ENCODE measurements around the gene SEH1L. TPM values are rescaled to one million over a fixed set of nuclear protein-coding genes. Genes with fewer than 3 reads are reported as not detected.

Gene SEH1L
- total RNA-seq, 1 donor: 56.6 TPM

DNA sequence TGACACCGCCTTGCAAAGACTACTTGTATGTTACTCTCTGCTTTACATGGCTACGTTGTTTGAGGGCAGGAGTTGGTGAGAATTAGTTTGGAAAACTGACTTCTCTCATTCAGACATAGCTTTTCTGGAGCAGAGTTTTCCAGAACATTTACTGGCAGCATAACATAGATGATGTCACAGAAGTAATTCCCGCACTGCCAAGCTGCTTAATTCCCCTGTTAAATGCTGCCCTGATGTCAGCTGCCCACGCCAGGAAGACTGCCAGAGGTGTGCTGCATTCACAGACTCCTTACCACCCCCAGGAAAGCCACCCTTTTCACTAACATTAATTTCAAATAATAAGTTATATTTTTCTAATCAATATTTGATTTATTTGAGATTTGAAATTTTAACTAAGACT is 39.1 kb upstream of the SEH1L start:
- DNase-seq (ENCODE audit: low read depth): peak; percentile 30
- no peak overlapping the region for H3K4me3 ChIP-seq (ENCODE audit: low read depth, low read length)
- TF ChIP-seq, protein P1, sequence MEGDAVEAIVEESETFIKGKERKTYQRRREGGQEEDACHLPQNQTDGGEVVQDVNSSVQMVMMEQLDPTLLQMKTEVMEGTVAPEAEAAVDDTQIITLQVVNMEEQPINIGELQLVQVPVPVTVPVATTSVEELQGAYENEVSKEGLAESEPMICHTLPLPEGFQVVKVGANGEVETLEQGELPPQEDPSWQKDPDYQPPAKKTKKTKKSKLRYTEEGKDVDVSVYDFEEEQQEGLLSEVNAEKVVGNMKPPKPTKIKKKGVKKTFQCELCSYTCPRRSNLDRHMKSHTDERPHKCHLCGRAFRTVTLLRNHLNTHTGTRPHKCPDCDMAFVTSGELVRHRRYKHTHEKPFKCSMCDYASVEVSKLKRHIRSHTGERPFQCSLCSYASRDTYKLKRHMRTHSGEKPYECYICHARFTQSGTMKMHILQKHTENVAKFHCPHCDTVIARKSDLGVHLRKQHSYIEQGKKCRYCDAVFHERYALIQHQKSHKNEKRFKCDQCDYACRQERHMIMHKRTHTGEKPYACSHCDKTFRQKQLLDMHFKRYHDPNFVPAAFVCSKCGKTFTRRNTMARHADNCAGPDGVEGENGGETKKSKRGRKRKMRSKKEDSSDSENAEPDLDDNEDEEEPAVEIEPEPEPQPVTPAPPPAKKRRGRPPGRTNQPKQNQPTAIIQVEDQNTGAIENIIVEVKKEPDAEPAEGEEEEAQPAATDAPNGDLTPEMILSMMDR (IDR thresholded peaks at IDR 0.05; ENCODE audit: insufficient read depth, low read depth, low read length): no peak

DNA sequence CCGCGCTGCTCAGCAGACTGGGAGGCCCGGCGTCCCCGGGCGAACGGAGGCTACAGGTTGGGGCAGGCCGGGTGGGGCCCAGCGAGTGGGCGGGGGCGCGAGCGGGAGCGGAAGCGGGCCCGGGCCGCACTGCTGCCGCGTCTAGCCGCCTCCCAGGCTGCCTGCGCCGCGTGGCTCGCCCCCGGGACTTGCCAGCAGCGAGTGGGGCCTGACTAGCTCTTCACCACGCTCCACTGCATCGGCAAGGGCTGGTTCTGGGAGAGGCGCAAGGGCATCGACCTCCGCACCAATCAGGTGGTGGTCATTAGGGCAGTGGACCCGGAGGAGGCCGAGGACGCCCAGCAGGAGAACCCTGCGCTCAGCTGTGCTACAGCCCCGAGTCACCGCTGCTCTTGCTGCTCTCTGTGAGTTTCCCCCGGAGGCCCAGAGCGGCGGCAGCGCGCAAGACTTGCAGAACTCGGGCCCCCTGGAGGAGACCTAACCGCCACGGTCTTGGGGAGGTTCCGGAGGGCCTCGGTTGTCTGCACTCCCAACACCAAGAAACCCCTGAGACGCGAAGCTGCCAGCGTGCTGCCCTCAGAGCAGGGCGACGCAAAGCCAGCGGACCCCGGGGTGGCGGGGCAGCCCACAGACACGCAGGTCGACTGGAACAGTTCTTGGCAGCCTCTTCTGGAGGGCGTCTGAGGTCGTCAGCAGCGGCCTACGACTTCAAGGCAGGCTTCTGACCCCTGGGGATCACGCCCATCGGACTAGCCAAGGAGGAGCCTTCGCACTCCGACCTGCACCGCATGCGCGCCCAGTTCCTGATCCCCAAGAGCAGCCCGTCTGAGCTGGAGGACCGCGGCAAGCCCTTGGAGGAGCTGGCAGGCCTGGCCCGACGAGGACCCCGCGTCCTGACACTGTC is 36.5 kb upstream of the SEH1L start:
- peak overlapping the region; percentile 9 for H3K4me3 ChIP-seq (ENCODE audit: low read depth, low read length)
- TF ChIP-seq, protein P1 (IDR thresholded peaks at IDR 0.05; ENCODE audit: insufficient read depth, low read depth, low read length): no peak
- DNase-seq (ENCODE audit: low read depth): no peak

DNA sequence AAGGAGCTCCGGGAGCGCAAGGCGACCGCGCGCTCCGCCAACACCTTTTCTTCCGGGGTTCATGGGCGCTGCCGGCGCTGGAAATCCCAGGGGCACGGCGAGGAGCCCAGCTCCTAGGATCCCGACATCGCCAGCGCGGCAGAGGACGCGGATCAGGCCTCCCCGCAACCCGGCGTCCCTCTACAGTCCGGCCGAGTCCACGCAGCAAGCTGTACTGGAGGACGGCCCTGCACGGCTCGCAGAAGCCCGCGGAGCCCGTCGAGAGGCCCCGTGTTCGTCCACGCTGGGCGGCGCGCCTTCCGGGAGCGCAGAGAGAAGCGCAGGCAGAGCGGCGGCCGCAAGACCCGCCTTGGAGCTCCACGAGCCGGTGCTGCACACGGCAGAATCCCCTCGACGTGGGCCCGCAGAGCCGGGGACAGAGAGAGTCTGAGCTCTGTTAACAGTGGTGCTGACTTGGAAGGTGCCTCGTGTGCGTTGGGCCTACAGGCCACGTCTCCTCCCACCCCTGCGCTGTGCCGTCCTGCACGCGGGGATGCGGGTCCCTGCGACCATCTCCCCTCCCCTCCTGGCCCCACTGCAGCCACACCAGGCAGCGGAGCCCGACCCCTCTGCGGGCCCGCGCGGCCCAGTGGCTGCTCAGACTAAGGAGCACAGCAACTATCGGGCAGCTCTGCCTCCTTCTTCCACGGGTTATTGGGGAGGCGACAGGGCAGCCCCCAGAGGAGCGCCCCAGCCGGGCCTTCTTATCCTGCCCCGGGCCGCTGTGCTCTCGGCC is 35.7 kb upstream of the SEH1L start:
- TF ChIP-seq, protein P1 (IDR thresholded peaks at IDR 0.05; ENCODE audit: insufficient read depth, low read depth, low read length): no peak
- no peak overlapping the region for H3K4me3 ChIP-seq (ENCODE audit: low read depth, low read length)
- no peak for DNase-seq (ENCODE audit: low read depth)

DNA sequence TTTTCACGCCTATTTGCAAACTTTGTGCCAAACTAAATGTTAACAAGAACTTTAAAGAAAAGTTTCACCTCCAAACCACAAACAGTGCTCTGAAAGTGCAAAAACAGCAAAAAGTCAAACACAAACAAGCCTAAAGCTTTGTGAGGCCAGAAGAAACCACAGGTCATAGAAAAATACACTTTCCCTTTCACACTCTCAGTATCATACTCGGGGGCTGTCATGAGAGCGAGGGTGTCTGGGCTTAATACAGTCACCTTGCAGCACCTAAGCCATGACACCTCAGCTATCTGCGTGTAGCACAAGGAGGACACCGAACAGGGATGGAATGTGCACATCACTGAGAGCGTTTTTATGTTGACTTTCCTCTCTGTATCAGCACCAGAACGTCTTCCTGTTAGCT is 26.6 kb upstream of the SEH1L start:
- TF ChIP-seq, protein P1 (IDR thresholded peaks at IDR 0.05; ENCODE audit: insufficient read depth, low read depth, low read length): no peak
- H3K4me3 ChIP-seq (ENCODE audit: low read depth, low read length): no peak overlapping the region
- no peak for DNase-seq (ENCODE audit: low read depth)

DNA sequence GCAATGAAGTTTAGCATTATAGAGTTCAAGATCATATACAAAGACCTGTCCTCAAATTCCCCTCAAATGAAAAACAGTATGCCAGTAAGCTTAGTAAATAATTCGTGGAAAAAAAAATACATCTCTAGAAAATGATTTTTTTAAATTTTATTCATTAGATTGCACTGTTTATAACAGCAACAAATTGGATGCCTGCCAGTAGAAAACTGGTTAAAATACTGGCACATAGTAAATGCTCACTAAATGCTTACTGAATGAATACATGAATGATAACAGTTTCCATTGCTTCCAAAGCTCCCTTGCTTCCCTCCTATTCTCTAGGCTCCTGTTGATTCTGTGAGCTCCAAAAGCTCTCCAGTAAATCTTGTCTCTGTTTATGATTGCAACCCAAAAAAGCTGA is 25.5 kb upstream of the SEH1L start:
- DNase-seq (ENCODE audit: low read depth): no peak
- TF ChIP-seq, protein P1 (IDR thresholded peaks at IDR 0.05; ENCODE audit: insufficient read depth, low read depth, low read length): no peak
- no peak overlapping the region for H3K4me3 ChIP-seq (ENCODE audit: low read depth, low read length)

DNA sequence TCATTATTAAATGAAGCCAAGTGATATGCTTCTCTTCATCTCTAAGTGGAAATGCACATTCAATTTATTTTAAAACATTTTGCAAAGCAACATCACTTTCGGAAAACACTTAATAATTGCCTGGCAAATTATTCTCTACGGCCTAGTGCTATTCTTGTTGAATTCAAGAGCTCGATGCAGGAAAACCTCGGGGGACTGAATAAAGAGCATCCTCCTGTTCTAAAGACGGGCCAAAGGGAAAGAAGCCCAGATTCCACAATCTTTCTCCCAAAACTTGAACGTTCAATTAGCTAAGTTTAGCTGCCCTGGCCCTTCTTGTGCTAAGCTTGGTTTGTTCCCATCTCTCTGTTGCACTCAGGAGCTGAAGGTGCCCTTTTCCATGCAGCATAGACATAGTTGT is 23.2 kb upstream of the SEH1L start:
- no peak for DNase-seq (ENCODE audit: low read depth)
- TF ChIP-seq, protein P1 (IDR thresholded peaks at IDR 0.05; ENCODE audit: insufficient read depth, low read depth, low read length): no peak
- no peak overlapping the region for H3K4me3 ChIP-seq (ENCODE audit: low read depth, low read length)

All from fibroblast of villous mesenchyme (primary cell).